Measurements from ENCODE around the gene SECISBP2L. TPM values are rescaled to one million over a fixed set of nuclear protein-coding genes. Genes with fewer than 3 reads are reported as not detected.

The SECISBP2L gene
- total and polyA plus RNA-seq, 9 of the 15 experiments (the other 6 are each of a cell fraction or from before 2014, with no cell fraction given) = 0.55 to 14.1 (median 10.4) TPM

DNA sequence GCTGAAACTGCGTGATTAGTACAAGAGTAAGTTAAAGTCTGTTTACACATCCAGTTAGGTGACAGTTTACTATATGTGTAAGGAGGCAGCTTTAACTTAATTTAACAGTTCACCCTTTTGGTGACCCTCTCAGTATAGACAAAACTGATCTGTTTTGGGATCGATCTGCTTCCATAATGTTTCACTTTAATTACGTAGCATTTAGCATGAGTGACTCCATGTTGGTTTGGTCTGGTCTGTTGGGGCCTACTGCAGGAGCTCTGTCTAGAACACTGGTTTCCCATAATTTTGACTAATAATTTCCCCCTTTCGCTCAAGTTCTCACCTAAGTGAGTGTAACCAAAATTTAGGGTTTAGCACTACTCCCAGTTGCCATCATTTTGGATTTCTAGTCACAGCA lies 6.4 kb upstream of the SECISBP2L start (continued):
- no peak for TF ChIP-seq HSF4 (CRISPR knock-in tag; IDR thresholded peaks at IDR 0.05; ENCODE audit: borderline replicate concordance)
- no peak for TF ChIP-seq CBX2 (IDR thresholded peaks at IDR 0.05; ENCODE audit: insufficient read depth, low read length, poor library complexity, severe bottlenecking)
- TF ChIP-seq POLR3G (IDR thresholded peaks at IDR 0.05; ENCODE audit: extremely low read depth, insufficient read length, insufficient replicate concordance) = no peak
- TF ChIP-seq ZSCAN32 (CRISPR knock-in tag; IDR thresholded peaks at IDR 0.05) = no peak
- TF ChIP-seq, protein P1, sequence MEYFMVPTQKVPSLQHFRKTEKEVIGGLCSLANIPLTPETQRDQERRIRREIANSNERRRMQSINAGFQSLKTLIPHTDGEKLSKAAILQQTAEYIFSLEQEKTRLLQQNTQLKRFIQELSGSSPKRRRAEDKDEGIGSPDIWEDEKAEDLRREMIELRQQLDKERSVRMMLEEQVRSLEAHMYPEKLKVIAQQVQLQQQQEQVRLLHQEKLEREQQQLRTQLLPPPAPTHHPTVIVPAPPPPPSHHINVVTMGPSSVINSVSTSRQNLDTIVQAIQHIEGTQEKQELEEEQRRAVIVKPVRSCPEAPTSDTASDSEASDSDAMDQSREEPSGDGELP (CRISPR knock-in tag; IDR thresholded peaks at IDR 0.05; ENCODE audit: borderline replicate concordance) = no peak
- no peak for TF ChIP-seq SP2 (IDR thresholded peaks at IDR 0.05; ENCODE audit: extremely low read depth, low read depth, low read length, poor library complexity, severe bottlenecking)
- peak; percentile 56; the same call in 1 of the 2 replicates for TF ChIP-seq PTTG1 (tag; IDR thresholded peaks at IDR 0.05; ENCODE audit: low read depth)

DNA sequence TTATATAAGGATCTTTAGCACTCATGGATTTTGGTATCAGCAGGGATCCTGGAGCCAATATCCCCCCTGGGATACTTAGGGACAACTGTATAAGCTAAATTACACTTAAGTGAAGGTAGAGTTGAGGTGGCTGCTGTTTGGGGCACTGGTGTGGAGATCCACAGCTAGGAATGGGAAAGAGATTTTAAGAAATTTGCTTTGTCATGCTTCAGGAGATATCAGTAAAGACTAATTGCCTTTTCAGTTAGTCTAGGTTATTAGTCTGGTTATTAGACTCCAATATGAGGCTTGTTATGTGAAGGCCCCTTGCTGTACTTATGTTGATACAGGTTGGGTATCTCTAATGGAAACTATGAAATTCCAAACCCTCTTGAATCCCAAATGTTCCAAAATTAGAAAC lies 1.2 kb upstream of the SECISBP2L start:
- no peak for FAIRE-seq
- Histone ChIP-seq H3K9ac (ENCODE audit: insufficient read depth in 1 of 2, low read depth in 2 of 2, low read length in 2 of 2) (no peak overlapping the region), H3K9me3 (replicated peaks; ENCODE audit: control insufficient read depth, insufficient read depth, low read depth, low read length) (no peaks in the 10 kb centered on the region), H3K27me3 (ENCODE audit: control insufficient read depth in 2 of 2, insufficient read depth in 2 of 2, low read length in 2 of 2) (no peaks in the 10 kb centered on the region), H3K79me2 (ENCODE audit: control insufficient read depth, insufficient read depth, low read length) (peaks cover 37% of the 10 kb centered on the region), H3K4me3 (no peak overlapping the region), H2AFZ (ENCODE audit: low read depth, low read length) (peak overlapping the region; percentile 100), H3K36me3 (ENCODE audit: control insufficient read depth, insufficient read depth, low read length) (no peaks in the 10 kb centered on the region), H3K4me2 (ENCODE audit: insufficient read depth, low read length) (no peak overlapping the region), H4K20me1 (replicated peaks; ENCODE audit: control insufficient read depth, insufficient read depth, low read length) (0 out of 2 replicates have a peak, but pooled peaks cover 4% of the 10 kb centered on the region), H3K27ac (ENCODE audit: extremely low read depth, low read depth, low read length) (no peak overlapping the region), H3K9me1 (ENCODE audit: control insufficient read depth, insufficient read depth, low read length) (no peaks in the 10 kb centered on the region), H3K4me1 (replicated peaks in 1 of 2; ENCODE audit: control insufficient read depth in 2 of 2, insufficient read depth in 2 of 2, low read length in 2 of 2) (peaks cover 8 to 10% of the 10 kb centered on the region in 2 experiments; a peak in 4 of 5 replicates)
- no TSS peak for BruUV-seq (replicated peaks)
- DNase-seq (ENCODE audit: extremely low read depth in 1 of 4, low spot score in 3 of 4) = no peak
- in situ Hi-C loops (cut with MboI) (no loop called here), intact Hi-C loops (cut with micrococcal nuclease) (loop anchor here (5.0 kb wide), 1 partner anchor 100 kb away; no protein-coding TSS in a partner anchor)
- no peak for ATAC-seq
- POLR2A ChIA-PET = interaction anchor here (1.7 kb wide), 1 partner anchor 12 kb away, joined by 12 read pairs; no protein-coding TSS in a partner anchor
- CTCF ChIA-PET (ENCODE audit: low intra/inter-chr PET ratio) = no interaction called here
- TF ChIP-seq ZNF316 (IDR thresholded peaks at IDR 0.05) = peak; percentile 36; the same call in 1 of the 2 replicates
- TF ChIP-seq, protein P2, sequence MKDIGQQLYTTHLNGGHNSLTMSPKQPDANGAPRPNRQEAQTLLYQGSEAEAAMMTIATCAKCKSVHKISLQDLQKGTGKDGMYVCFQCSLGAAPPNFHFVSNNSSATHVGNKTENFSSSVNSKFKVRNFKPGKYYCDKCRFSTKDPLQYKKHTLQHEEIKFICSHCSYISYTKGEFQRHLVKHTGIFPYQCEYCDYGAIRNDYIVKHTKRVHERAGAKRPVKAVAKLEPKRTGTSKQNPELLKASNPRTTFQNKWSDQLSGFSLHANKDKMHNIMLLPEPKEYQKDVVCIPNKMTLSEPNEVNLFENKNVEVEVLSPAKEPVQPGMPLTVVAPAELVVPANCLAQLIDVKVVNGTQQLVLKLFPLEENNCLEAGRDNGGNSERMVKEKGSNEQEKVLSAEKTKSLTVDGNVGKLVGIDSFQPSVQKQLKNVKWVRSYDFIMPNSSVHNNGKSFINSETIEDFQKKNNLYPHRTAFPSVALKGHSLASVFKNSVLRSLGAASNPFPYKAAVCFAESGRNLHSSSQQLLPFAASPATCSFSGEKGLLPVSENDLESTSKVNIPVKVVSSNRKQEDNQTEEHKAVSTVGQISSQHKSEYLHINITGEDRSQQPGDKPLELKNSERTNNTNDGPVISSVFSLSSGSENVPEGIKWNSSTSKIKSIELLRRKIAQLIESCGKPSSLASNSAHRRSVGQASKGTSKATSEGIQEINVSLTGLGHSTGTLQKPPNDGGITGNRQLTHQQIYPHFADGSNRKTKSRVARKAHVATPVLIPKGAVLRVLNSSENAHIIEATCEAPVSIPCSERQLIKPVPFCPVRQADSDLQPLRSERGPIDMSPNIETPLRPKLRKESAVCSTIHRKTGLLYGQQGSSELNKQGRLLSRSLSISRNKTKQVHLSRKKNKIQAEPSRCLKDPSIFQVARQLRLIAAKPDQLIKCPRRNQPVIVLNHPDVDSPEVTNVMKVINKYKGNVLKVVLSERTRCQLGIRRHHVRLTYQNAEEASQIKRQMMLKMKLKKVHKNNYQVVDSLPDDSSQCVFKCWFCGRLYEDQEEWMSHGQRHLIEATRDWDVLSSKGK (CRISPR knock-in tag; IDR thresholded peaks at IDR 0.05) = no peak
- TF ChIP-seq MAFK (IDR thresholded peaks at IDR 0.05; ENCODE audit: low read length) = peak; percentile 22; the same call in 1 of the 2 replicates
- peak; percentile 67 for TF ChIP-seq NFE2 (IDR thresholded peaks at IDR 0.05; ENCODE audit: low read depth)
- TF ChIP-seq MAFG (tag; conservative IDR thresholded peaks at IDR 0.05) = peak; percentile 81
- TF ChIP-seq, protein P3, sequence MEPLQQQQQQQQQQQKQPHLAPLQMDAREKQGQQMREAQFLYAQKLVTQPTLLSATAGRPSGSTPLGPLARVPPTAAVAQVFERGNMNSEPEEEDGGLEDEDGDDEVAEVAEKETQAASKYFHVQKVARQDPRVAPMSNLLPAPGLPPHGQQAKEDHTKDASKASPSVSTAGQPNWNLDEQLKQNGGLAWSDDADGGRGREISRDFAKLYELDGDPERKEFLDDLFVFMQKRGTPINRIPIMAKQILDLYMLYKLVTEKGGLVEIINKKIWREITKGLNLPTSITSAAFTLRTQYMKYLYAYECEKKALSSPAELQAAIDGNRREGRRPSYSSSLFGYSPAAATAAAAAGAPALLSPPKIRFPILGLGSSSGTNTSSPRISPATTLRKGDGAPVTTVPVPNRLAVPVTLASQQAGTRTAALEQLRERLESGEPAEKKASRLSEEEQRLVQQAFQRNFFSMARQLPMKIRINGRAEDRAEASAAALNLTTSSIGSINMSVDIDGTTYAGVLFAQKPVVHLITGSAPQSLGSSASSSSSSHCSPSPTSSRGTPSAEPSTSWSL (CRISPR knock-in tag; IDR thresholded peaks at IDR 0.05; ENCODE audit: borderline replicate concordance) = no peak
- TF ChIP-seq DACH1 (IDR thresholded peaks at IDR 0.05; ENCODE audit: partially characterized antibody) = peak; percentile 17
- no peak for TF ChIP-seq STAT5A (IDR thresholded peaks at IDR 0.05; ENCODE audit: borderline replicate concordance, low read length)
- peak; percentile 48; the same call in 1 of the 2 replicates for TF ChIP-seq NFE2L1 (tag; IDR thresholded peaks at IDR 0.05; ENCODE audit: borderline replicate concordance, low read depth)
